HG03139 (cell line): ENCODE data around the gene NUP153.
"Not testable (repeated sequence)": the region's sequence is repeated elsewhere in the genome, so short reads cannot be mapped to it uniquely, and the experiment has no call there.

Experiments
- ATAC-seq: cut with Tn5 transposase; IDR thresholded peaks from one replicate; pipeline ENCODE4 v1.9.1; 2021; ENCODE audit not compliant: unreplicated experiment

The NUP153 gene

GRCh38 chr6:17612048-17612447 is 94.7 kb downstream of the NUP153 start:
- no peak for ATAC-seq

DNA sequence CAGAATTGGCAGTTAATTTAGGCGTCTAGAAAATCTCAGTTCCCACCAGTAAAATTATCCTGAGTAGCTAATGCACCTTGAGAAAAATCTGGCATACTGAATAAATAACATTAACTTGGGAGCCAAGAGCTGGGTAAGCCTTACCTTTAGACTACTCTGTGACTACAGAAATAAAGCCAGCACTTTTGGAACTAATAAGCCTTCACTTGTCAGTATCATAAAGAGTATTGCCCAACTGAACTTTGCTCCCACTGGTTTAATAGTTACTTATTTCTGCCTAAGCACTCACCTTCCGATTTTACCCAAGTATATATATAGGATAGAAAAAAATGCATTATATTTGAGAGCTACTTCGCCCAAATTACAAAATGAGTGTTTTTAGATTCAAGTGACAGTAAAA is 95.9 kb downstream of the NUP153 start:
- no peak for ATAC-seq

DNA sequence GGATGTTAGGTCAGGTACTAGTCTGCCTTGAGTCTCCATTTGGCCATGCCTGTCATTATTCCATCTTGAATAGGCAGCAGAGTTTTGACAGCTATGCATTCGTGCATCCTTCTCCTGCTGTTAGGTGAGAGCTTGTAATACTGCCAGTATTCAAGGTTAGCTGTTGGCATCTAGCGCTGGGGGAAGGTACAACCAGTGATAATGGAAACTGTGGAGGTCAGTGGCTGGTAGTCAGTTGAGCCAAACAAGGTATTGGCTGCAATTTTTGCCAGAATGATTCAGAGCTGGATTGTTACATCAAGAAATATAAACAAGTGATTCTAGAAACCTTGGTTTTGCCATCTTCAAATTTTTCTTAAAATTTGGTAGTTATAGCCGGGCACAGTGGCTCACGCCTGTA is 100.1 kb downstream of the NUP153 start:
- no peak for ATAC-seq

DNA sequence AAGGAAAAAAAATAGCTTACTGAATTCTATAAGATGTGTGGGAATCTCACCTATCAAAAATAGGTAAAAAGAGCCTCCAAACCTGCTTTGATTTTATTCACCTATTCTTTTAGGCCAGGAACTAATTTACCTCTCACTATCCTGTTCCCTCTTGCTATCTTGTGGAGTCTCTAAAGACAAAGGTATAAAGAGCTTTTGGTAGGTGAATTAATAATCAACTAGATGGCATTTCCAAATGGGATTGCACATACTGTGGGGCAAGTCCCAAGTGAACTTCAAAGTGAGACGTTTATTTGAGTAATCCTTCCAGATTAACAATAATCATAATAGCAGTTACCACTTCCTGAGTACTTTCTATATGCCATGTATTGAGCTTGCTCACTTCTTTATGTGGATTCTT is 103.8 kb downstream of the NUP153 start:
- no peak for ATAC-seq

DNA sequence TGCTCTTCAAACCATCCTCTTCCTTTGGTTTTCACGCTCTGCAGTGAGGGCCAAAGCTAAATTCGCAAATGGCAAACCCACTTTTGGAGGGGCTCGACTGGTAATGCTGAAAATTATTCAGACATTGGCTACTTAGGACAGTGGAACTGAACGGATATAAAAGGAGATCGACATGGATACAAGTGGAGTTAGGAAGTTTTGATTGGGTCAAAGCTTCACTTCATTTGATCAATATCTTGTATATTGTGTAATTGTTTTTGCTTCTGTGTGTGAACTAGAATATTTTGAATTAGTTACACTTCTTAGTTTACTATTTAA is 105.4 kb downstream of the NUP153 start:
- ATAC-seq: no peak

DNA sequence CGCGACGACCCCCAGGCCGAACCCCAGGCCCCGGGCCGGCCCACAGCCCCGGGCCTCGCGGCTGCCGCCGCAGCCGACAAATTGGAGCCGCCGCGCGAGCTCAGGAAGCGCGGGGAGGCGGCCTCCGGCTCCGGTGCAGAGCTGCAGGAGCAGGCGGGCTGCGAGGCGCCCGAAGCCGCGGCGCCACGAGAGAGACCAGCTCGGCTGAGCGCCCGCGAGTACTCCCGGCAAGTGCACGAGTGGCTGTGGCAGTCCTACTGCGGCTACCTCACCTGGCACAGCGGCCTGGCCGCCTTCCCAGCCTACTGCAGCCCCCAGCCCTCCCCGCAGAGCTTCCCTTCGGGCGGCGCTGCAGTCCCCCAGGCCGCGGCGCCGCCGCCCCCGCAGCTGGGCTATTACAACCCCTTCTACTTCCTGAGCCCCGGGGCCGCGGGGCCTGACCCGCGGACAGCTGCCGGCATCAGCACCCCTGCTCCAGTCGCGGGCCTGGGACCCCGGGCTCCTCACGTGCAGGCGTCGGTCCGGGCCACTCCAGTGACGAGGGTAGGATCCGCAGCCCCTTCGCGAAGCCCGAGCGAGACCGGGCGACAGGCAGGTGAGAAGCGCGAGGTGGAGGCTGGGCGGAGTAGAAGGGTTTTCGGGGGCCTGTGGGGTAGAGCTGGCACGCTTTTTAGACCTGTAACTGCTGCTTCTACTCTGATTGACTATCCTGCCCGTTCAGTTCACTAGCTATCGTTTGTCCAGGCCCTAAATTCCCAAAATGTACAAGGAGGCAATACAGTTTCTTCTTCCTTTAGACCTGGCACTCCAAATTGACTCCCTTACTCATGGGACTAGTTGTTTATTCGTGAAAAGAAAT is 106.0 kb downstream of the NUP153 start:
- ATAC-seq: peak; percentile 39

- ATAC-seq: peak; percentile 86
These were observed 106.7 kb downstream of the NUP153 start, which contains the start of gene FAM8A1 for GRCh38 chr6:17599877-17600526. Gene FAM8A1, plus strand, starts transcription at chr6:17600302. Its CDS starts 108 bp downstream, at chr6:17600410.

DNA sequence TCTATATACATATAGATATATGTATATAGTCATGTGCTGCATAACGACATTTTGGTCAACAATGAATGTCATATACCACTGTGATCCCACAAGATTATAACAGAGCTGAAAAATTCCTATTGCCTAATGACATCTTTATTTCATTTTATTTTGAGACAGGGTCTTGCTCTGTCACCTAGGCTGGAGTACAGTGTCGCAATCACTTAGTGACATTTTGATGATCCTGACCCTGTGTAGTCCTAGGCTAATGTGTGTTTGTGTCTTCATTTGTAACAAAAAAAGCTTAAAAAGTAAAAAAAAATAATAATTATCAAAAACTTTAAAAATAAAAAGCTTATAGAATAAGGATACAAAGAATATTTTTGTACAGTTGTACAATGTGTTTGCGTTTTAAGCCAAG is 110.6 kb downstream of the NUP153 start:
- ATAC-seq: no peak

DNA sequence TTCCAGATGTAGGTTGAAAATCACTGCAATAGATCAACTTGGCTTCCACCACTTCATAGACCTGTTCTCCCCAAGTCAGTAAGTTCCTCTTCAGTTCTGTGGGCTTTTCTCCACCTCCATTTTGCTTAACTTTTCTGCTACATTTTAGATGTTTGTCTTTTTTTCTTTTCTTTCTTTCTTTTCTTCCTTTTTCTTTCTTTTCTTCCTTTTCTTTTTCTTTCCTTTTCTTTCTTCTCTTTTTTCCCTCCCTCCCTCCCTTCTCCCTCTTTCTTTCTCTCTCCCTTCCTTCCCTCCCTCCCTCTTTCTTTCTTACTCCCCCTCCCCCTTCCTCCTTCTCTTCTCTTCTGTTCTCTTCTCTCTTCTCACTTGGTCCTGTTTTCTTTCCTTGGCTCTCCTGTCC is 113.5 kb downstream of the NUP153 start:
- no peak for ATAC-seq

DNA sequence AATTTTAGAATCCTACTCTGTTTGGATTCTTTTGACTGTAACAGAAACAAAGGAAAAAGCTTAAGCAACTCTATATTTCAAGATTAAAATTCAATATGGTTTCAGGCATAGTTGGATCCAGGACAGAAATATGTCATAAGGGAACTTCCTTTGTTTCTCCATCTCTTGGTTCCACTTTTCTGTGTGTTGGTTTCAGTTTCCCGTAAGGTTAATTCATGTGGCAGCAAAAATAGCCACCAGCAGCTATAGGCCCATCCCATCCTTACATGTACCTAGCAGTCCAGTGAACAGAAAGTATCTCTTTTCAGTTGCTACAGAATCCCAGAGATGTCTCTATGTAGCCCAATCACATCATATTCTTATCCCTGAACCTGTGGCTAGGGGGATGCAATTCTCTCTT is 115.4 kb downstream of the NUP153 start:
- no peak for ATAC-seq

DNA sequence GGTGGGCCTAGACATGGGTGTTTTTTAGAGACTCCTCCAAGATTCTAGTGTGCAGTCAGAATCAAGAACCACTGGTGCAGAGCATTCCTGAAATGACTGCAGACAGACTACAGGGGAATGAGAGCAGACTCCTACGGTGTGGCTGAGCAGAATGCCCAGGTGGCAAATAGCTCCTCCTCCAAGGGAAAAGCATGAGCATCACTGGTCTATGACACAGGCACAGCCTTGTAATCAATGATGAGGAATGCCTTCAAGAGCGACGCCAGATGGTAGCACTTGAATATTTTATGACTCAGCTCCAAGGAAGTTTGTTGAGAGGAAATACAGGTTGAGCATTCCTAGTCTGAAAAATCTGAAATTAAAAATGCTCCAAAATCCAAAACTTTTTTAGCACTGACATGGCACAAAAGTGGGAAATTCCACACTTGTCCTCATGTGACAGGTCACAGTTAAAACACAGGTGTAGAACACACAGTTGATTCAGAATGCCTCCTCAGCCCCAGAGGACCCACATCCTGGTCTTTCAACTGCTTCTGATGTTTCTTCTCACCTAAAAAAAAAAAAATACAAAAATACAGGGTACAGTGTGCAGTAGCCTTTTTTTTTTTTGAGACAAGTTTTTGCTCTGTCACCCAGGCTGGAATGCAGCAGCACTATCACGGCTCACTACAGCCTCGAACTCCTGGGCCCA is 117.2 kb downstream of the NUP153 start:
- ATAC-seq: peak; percentile 46

DNA sequence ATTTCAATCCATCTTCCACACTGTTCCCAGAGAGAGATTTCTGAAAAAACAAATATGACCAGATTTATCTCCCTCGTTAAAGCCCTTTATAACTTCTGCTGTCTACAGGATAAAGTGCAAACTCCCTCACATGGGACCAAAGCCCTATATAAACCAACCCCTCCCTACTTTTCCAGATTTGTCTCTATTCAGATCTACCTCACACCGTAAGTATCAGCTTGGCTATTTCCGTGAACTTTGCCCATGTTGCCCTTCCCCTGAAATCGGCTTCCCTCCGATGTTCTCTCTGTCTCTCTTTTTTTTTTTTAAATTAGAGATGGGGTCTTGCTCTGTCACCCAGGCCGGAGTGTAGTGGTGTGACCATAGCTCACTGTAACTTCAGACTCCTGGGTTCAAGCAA is 118.7 kb downstream of the NUP153 start:
- ATAC-seq: no peak

DNA sequence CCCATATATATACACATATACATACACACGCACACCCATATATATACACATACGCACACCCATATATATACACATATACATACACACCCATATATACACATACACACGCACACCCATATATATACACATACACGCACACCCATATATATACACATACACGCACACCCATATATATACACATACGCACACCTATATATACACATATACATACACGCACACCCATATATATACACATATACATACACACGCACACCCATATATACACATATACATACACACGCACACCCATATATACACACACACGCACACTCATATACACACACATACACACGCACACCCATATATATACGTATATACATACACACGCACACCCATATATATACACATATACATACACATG is 120.1 kb downstream of the NUP153 start:
- not testable (repeated sequence) for ATAC-seq

GRCh38 chr6:17585766-17586490 is 120.8 kb downstream of the NUP153 start:
- ATAC-seq: no peak

- peak; percentile 46 for ATAC-seq
These were observed 122.4 kb downstream of the NUP153 start for GRCh38 chr6:17584241-17584803.

DNA sequence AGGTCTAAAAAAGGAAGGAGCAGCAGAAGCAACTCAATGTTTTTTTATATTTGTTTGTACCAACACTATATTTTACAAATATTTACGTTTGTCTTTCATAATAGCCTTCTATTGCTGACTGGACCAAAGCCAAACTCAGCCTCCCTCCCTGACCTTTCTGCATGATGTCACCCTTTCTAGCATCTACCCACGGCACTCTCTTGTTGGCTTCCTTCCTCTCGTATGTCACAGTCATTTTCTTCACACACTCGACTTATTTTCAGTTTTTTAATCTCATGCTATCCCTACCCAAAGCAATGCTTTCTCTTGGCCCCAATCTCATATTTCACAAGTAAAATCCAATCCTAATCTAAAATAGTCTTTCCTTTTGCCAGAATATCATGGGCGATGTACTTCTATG is 122.9 kb downstream of the NUP153 start:
- ATAC-seq: no peak

DNA sequence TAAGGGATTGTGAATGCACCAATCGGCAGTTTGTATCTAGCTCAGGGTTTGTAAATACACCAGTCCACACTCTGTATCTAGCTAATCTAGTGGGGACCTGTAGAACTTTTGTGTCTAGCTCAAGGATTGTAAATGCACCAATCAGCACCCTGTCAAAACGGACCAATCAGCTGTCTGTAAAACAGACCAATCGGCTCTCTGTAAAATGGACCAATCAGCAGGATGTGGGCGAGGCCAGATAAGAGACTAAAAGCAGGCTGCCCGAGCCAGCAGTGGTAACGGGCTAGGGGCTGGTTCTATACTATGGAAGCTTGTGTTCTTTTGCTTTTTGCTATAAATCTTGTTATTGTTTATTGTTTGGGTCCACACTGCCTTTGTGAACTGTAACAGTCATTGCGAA is 125.4 kb downstream of the NUP153 start:
- ATAC-seq: not testable (repeated sequence)

DNA sequence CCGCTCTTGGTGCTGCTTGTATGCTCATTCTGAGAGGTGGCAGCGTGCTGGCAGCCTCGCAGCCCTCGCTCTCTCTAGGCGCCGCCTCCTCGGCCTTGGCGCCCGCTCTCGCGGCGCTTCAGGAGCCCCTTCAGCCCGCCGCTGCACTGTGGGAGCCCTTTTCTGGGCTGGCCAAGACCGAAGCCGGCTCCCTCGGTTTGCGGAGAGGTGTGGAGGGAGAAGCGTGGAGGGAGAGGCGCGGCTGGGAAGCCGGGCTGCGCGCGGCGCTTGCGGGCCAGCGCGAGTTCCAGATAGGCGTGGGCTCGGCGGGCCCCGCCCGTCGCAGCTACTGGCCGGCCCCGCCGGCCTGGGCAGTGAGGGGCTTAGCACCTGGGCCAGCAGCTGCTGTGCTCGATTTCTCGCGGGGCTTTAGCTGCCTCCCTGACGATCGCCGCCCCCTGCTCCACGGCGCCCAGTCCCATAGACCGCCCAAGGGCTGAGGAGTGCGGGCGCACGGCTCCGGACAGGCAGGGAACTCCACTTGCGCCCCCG is 126.1 kb downstream of the NUP153 start:
- ATAC-seq: peak; percentile 47

DNA sequence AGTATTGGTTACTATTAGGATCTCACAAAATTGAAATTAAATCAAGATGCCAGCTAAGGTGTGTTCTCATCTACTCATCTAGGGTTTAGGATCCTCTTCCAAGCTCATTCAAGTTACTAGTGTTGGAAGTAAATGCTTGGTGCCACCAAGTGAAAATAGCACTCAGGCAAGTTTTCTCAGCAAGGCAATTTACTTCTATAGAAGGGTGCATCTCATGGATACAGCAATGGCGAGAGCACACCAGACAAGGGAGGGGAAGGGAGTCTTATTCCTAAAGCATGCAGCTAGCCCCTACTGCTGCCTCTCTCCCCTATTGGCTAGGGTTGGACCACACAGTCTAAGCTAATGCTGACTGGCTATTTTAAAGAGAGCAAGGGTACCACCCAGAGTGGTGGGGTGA is 129.7 kb downstream of the NUP153 start:
- ATAC-seq: no peak

GRCh38 chr6:17574866-17575560 is 131.7 kb downstream of the NUP153 start:
- ATAC-seq: no peak
